Fibroblast of lung (primary cell): Measurements from ENCODE around the gene DLG2. TPM values are rescaled to one million over a fixed set of nuclear protein-coding genes. Genes with fewer than 3 reads are reported as not detected.
A peak's percentile ranks its signal among the peaks of the same experiment; 100 is the strongest.

Experiments used
- DNase-seq, 2 donors: peaks; one replicate each; pipeline versions ENCODE4 v3.0.0 to v3.0.0-alpha.2; 2010; ENCODE audit warnings: low read depth in 2 of 2
- H2AFZ ChIP-seq: 2 replicates; pipeline ENCODE4 v1.5.1; 2012; ENCODE audit warnings: low read length, control low read depth, inconsistent platforms
- H3K27ac ChIP-seq: 2 replicates; pipeline ENCODE4 v1.5.1; 2011; ENCODE audit warnings: low read length, control low read depth; ENCODE audit not compliant: insufficient read depth
- H3K27me3 ChIP-seq: 2 replicates; pipeline ENCODE4 v1.5.1; 2011; ENCODE audit warnings: mild to moderate bottlenecking, low read length; ENCODE audit not compliant: control insufficient read depth, insufficient read depth
- H3K36me3 ChIP-seq: 2 replicates; pipeline ENCODE4 v1.5.1; 2011; ENCODE audit warnings: low read length; ENCODE audit not compliant: control insufficient read depth, insufficient read depth
- H3K4me1 ChIP-seq: 2 replicates; pipeline ENCODE4 v1.5.1; 2011; ENCODE audit warnings: low read length; ENCODE audit not compliant: control insufficient read depth, insufficient read depth; ENCODE audit errors: extremely low read depth
- H3K4me2 ChIP-seq: 2 replicates; pipeline ENCODE4 v1.5.1; 2011; ENCODE audit warnings: low read length, control low read depth; ENCODE audit not compliant: insufficient read depth; ENCODE audit errors: extremely low read depth
- H3K4me3 ChIP-seq, 4 experiments: fragments of 200-600 bp in 1 of 4; sonication (generic) in 1 of 4; replicated peaks in 1 of 4; 2 replicates each; pipeline ENCODE4 v1.5.1; 2011 to 2016; ENCODE audit warnings: low read length in 4 of 4, low read depth in 3 of 4, mild to moderate bottlenecking in 3 of 4, control low read depth in 2 of 4, inconsistent platforms in 1 of 4, mixed read lengths in 1 of 4; ENCODE audit not compliant: insufficient read depth in 1 of 4; ENCODE audit errors: control extremely low read depth in 1 of 4
- H3K79me2 ChIP-seq: 2 replicates; pipeline ENCODE4 v1.5.1; 2012; ENCODE audit warnings: mild to moderate bottlenecking, low read length, inconsistent platforms; ENCODE audit not compliant: control insufficient read depth, insufficient read depth
- H3K9ac ChIP-seq: 2 replicates; pipeline ENCODE4 v1.5.1; 2011; ENCODE audit warnings: mild to moderate bottlenecking, low read length, control low read depth; ENCODE audit not compliant: insufficient read depth
- H3K9me3 ChIP-seq: 2 replicates; pipeline ENCODE4 v1.5.1; 2012; ENCODE audit warnings: low read depth, low read length; ENCODE audit not compliant: control insufficient read depth, insufficient read depth
- H4K20me1 ChIP-seq: 2 replicates; pipeline ENCODE4 v1.5.1; 2011; ENCODE audit warnings: low read length; ENCODE audit not compliant: control insufficient read depth, insufficient read depth; ENCODE audit errors: extremely low read depth
- EZH2 ChIP-seq: IDR thresholded peaks from 2 replicates; pipeline ENCODE4 v1.5.1; 2012; ENCODE audit warnings: low read length, control low read depth, mild to moderate bottlenecking; ENCODE audit errors: missing control alignments
- polyA plus RNA-seq, 2 donors: library from polyadenylated mRNA; depleted of rRNA in 1 of 2; stranded (reverse) in 1 of 2; unstranded in 1 of 2; fragments of >200 nt; gene quantifications; 2 replicates each; pipeline ENCODE4 v1.2.1, GENCODE V29; 2011 to 2012; ENCODE audit warnings: missing spikeins in 1 of 2
- total RNA-seq: library from RNA; depleted of rRNA; stranded (reverse); fragments of >200 nt; gene quantifications from 2 replicates; pipeline ENCODE4 v1.2.1, GENCODE V29; 2014
- TF ChIP-seq, protein P1 (sequence below), 2 donors: IDR thresholded peaks in 1 of 2; conservative IDR thresholded peaks in 1 of 2; 1 replicate in 1 of 2; 2 replicates in 1 of 2; pipeline ENCODE4 v1.5.1; 2011 to 2012; ENCODE audit warnings: low read length in 2 of 2, control low read depth in 1 of 2, inconsistent platforms in 1 of 2, low read depth in 1 of 2, mild to moderate bottlenecking in 1 of 2

The DLG2 gene
- total and polyA plus RNA-seq, 2 donors (not counting 1 experiment from before 2014, with no cell fraction given), result 0.77 to 2.3 TPM

DNA sequence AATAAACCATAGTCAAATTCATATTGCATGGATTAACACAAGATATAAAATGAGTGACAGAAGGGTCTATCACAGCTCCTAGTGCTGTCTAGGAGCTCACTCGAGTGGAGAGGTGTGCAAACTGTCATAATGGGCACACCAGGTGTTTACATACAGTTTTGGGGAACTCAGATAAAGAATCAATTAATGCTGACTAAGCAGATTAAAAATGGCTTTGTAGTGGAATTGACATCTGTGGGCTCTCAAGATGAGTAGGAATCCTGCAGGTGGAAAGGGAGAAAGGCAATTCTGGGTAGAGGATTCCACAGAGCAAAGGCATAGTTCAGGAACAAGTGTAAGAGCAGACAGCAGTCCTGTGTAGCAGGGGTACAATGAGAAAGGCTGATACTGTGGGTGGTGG, 1844.8 kb downstream of the DLG2 start:
- Histone ChIP-seq H3K36me3 (no peaks in the 10 kb centered on the region), H3K27ac (no peak overlapping the region), H2AFZ (no peak overlapping the region), H3K4me2 (no peak overlapping the region), H3K9me3 (no peaks in the 10 kb centered on the region), H3K27me3 (no peaks in the 10 kb centered on the region), H4K20me1 (no peaks in the 10 kb centered on the region), H3K9ac (no peak overlapping the region), H3K4me3 (no peak overlapping the region), H3K4me1 (no peaks in the 10 kb centered on the region), H3K79me2 (no peaks in the 10 kb centered on the region)
- no peak for TF ChIP-seq EZH2
- TF ChIP-seq, protein P1, sequence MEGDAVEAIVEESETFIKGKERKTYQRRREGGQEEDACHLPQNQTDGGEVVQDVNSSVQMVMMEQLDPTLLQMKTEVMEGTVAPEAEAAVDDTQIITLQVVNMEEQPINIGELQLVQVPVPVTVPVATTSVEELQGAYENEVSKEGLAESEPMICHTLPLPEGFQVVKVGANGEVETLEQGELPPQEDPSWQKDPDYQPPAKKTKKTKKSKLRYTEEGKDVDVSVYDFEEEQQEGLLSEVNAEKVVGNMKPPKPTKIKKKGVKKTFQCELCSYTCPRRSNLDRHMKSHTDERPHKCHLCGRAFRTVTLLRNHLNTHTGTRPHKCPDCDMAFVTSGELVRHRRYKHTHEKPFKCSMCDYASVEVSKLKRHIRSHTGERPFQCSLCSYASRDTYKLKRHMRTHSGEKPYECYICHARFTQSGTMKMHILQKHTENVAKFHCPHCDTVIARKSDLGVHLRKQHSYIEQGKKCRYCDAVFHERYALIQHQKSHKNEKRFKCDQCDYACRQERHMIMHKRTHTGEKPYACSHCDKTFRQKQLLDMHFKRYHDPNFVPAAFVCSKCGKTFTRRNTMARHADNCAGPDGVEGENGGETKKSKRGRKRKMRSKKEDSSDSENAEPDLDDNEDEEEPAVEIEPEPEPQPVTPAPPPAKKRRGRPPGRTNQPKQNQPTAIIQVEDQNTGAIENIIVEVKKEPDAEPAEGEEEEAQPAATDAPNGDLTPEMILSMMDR (conservative IDR thresholded peaks at IDR 0.05 in 1 of 2, IDR thresholded peaks at IDR 0.05 in 1 of 2; ENCODE audit: low read depth in 1 of 2, low read length in 2 of 2), result no peak
- DNase-seq, result no peak

DNA sequence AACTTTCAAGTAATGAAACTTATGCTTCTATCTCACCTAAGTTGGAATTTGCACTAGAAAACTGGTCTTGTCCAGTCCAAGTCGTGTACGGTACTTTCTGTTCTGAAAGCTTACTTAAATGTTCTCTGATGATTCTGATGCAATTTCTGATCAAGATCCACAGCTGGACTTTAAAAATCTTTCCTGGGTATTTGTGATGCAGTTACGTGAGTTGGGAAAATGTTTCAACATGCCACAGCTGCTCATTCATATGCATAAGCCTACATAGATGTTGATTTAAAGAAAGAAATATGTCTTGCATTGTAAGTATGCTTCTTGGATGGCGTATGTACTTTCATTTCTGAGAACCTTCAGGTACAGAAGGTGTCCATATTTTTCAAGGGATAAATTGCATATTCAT, 1847.3 kb downstream of the DLG2 start:
- Histone ChIP-seq H3K9ac (no peak overlapping the region), H3K4me2 (no peak overlapping the region), H2AFZ (no peak overlapping the region), H3K79me2 (no peaks in the 10 kb centered on the region), H3K9me3 (no peaks in the 10 kb centered on the region), H3K4me1 (no peaks in the 10 kb centered on the region), H3K27me3 (no peaks in the 10 kb centered on the region), H3K36me3 (no peaks in the 10 kb centered on the region), H4K20me1 (no peaks in the 10 kb centered on the region), H3K27ac (no peak overlapping the region), H3K4me3 (no peak overlapping the region)
- TF ChIP-seq EZH2, result no peak
- TF ChIP-seq, protein P1 (conservative IDR thresholded peaks at IDR 0.05 in 1 of 2, IDR thresholded peaks at IDR 0.05 in 1 of 2; ENCODE audit: low read depth in 1 of 2, low read length in 2 of 2), result no peak
- peak in 1 of 2 donors; percentile 56 for DNase-seq

DNA sequence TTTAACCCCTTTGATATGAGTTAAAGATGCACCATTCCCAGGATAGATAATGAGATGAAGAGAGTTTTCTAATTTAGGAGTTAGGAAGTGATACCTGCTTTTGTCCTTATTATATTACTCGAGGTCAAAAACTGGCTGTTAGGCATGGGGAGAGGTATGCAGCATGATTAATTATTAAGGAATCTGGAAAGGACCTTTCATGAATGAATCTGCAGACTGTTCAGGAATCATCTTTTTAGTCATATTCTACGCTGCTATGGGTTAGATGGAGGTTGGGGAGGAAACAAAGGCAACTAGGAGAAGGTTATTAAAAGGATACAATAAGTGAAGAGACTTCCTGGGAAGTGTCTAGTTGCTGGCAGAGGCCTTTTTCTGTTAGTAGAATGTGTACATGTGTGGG, 1848.5 kb downstream of the DLG2 start:
- H3K9me3 ChIP-seq, result no peaks in the 10 kb centered on the region

More for the DNA sequence above, 1848.5 kb downstream of the DLG2 start:
- Histone ChIP-seq H3K9ac (no peak overlapping the region), H4K20me1 (no peaks in the 10 kb centered on the region), H3K27me3 (no peaks in the 10 kb centered on the region), H3K79me2 (no peaks in the 10 kb centered on the region), H3K4me2 (no peak overlapping the region), H2AFZ (no peak overlapping the region), H3K4me1 (no peaks in the 10 kb centered on the region), H3K27ac (no peak overlapping the region), H3K36me3 (no peaks in the 10 kb centered on the region), H3K4me3 (no peak overlapping the region)
- TF ChIP-seq, protein P1 (conservative IDR thresholded peaks at IDR 0.05 in 1 of 2, IDR thresholded peaks at IDR 0.05 in 1 of 2; ENCODE audit: low read depth in 1 of 2, low read length in 2 of 2), result no peak
- no peak for TF ChIP-seq EZH2
- DNase-seq, result peak in 1 of 2 donors; percentile 10
